GM18498 (cell line): ENCODE data around the gene CHEK2.
"Not testable (repeated sequence)": the region's sequence is repeated elsewhere in the genome, so short reads cannot be mapped to it uniquely, and the experiment has no call there.

Source experiments
- ATAC-seq: cut with Tn5 transposase; IDR thresholded peaks from one replicate; pipeline ENCODE4 v1.9.1; 2021; ENCODE audit warnings: mild to moderate bottlenecking, moderate library complexity; ENCODE audit not compliant: unreplicated experiment

CHEK2 gene

DNA sequence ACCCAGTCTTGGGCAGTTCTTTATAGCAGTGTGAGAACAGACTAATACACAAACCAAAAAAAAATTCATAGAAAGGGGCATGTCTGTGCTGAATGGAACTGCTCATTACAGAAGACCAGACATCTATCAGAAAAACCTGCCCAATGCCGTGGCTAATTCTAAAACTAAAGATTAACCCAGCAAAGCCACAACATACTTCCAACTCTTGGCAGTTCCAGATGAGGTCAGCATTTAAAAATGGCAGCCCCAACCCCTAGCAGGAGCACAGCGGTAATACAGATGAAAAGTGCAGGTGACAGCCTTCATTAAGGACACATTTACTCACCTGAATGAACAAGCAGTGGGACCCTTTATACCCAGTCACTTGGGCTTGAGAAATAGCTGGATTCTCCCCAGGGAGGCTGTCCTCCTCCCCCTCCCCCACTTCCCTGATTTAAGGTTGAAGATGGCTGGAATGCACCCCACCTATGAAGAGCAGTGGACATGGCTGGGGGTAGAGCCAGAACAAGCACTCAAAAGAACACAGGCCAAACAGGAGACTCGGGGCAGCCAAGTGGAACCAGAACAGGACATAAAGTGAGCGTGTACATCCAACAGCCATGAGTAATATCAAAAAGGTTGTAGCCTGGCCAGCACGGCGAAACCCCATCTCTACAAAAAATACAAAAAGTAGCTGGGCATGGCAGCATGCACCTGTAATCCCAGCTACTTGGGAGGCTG, 48.4 kb downstream of the CHEK2 start:
- not testable (repeated sequence) for ATAC-seq

DNA sequence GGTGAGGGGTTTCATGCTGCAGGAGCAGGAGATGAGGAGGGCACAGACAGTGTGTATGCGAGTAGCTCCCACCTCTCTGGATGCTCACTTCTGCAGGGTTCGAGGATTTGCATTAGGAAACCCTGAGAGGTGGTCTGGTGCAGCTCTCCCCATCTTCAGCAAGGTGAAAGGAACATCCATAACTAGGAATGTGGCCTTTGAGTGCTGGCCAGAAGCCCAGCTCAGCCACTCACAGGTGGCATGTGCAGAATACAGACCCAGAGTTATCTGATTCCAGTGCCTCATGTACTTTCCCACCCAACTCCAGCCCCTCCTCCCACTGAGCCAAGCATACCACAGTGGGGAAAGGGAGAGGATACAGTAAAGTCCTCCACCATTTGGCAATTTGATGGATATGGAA, 51.8 kb downstream of the CHEK2 start:
- ATAC-seq: not testable (repeated sequence)

DNA sequence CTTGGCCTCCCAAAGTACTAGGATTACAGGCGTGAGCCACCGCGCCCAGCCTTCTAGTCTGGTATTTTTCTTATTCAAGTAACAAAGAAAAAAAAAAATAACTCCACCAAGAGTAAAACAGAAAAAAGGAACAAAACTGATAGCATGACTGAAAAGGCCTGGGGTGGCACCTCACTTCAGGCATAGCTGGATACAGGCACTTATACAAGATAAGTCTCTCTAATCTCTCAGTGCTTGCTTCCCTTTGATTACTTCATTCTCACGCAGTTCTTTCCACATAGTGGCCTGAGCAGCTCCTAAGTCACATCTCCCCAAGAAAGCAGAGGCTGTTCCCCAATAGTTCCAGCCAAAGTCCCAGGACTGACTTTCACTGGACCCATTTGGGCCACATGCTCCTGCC, 58.7 kb downstream of the CHEK2 start:
- not testable (repeated sequence) for ATAC-seq

DNA sequence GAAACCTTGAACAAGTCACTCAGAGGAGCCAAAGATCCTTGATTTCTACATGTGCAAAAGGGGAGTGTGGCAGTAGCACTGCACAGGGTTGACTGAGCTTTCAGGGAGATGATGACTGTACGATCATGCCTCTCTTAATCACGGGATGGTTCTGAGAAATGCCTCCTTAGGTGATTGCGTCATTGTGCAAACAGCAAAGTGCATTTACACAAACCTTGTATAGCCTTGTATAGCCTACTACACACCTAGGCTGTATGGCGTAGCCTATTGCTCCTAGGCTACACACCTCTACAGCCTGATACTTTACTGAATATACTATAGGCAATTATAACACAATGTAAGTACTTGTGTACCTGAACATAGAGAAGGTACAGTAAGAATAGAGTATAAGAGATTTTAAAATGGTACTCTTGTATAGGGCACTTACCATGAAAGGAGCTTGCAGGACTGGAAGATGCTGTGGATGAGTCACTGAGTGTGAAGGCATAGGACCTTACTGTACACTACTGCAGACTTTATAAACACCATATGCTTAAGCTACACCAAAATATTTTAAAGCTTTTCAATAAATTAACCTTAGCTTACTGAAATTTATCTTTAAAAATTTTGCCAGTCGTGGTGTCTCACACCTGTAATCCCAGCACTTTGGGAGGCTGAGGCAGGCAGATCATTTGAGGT, 60.7 kb downstream of the CHEK2 start:
- not testable (repeated sequence) for ATAC-seq

DNA sequence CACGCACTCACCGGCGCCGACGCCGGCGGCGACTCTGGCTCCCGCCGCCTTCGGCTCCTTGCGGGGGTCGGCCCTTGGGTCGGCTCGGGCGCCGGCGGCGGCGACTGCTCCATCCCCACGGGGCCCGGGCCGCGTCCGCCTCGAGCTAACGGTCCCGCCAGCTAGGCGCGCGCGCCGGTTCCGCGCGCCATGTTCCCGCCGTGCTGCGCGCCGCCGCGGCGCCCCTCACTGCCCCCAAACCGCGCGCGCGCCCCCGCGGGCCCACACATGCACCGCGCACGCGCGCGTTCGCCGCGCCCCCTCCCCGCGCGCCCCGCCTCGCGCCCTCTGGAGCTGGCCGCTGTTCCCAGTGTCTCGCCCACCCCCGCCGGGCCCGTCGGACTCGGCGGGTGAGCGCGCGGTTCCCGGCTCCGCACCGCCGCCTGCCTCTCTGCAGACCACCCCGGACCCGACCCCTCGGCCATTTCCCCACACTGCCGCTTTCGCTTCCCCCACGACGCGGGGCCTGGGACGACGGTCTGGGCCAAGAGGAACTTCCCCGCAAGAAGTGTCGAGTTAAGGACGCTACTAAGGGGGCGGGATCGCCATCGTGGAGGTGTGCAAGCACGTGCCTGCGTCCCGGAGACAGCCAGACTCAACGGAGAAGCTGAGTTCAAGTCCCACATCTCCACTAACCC, 61.9 kb downstream of the CHEK2 start, which contains the start of gene TTC28:
Gene TTC28, minus strand, starts transcription at position 230 of the 677 bp plus-strand sequence. Its CDS starts 117 bp downstream, at position 113.
- not testable (repeated sequence) for ATAC-seq

DNA sequence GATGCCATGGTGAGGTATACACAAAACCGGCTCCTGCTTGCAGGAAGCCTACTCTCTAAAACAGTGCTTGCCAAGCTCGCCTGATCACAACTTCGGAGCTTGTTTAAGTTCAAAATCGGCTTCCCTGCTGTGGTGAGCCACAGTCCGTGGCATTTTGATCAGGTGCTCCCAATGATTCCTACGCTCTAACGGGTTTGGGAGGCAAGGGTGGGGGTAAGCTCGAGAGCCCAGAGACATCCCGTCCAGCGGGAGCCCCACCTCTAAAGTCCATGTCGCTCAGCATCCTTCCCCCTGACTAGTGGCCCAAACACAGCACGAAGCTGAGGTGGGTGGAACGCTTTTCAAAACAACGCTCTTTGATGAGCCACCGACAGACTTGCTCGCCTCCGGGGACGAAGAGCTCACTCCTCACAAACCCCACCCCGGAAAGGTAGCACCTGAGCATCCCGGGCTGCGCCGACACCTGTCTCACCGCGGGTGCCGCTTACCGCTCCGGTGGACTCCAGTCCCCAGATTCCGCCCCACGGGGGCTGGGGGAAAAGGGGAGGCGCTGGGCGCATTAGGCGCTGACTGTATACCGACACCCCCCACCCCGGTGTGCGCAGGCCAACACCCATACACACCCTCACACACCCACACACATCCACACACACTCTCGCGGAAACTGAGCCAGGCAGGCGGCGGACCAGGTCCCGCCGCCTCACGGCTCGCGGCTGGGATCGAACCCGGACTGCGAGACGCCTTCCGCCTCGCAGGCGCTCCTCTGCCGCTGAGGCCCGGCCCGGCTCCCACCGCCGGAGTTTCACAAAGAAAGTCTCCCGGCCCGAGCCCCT, 62.6 kb downstream of the CHEK2 start:
- not testable (repeated sequence) for ATAC-seq

DNA sequence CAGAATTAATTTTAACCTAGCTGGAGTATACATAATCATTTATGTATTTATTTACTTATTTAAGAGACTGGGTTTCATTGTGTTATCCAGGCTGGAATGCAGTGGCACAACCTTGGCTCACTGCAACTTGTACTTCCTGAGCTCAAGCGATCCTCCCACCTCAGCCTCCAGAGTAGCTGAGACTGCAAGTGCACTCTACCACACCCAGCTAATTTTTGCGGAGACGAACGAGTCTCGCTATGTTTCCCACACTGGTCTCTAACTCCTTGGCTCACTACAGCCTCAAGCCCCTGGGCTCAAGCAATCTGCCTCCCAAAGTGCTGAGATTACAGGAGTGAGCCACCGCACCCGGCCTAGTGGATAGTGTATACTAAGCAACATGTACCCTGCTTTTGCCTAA, 63.5 kb downstream of the CHEK2 start:
- ATAC-seq: not testable (repeated sequence)

DNA sequence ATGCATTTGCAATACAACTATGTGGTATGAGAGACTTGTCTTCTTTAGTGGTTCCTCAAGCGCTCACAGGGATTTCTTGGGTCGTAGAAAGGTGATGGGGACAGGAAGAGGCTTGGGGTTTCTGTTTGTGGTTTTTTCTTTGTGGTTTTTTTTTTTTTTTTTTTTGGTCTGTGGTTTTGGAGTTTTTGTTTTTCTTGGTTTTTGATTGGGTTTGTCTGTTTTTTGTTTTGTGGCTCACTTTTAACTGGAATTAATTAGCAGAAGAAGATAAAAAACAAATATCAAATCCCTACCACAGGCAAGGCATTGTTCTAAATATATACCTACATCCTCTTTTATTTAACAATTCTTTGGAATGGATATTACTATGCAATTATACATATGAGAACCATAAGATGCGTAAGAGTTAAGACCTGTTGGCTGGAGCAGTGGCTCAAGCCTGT, 67.5 kb downstream of the CHEK2 start:
- no peak for ATAC-seq

DNA sequence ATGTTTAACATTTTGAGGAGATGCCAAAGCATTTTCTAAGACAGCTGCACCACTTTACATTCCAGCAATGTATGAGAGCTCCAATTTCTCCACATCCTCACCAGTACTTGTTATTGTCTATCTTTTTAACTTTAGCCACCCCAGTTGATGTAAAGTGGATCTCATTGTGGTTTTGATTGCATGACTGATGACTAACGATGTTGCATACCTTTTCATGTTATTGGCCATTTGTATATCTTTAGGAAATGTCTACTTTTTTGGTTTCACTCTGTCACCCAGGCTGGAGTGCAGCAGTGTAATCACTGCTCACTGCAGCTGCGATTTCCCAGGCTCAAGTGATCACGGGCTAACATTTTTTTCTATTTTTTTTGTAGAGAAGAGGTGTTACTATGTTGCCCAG, 70.9 kb downstream of the CHEK2 start:
- ATAC-seq: no peak

DNA sequence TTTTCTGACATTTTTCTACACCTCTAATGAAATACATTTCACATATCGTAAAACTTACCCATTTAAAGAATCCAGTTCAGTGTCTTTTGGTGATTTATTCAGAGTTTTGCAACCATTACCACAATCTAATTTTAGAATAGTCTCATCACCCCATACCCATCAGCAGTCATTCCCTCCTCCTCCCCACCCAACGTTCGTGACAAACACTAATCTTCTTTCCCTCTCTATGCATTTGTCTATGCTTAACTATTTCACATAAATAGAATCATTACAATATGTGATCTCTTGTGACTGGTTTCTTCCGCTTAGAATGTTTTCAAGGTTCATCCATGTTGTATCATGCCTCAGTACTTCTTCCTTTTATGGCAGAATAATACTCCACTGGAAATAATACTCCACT, 71.5 kb downstream of the CHEK2 start:
- no peak for ATAC-seq

DNA sequence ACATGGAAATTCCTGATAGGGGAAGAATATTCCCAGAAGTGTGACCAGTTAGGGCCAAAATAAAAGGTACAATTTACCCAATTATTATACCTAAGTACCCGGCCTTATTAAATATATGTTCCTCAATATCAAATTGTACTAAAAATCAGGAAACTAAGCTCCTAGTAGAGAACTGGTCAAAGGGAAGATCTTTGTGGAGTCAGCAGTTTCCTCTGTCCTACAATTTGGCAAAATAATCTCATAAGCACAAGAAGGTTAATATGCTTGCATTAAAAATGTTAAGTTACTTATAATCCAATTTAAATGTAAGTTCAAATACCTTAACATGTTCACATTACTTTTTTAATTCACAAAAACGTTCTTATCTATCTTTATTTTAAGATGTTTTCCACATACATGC, 72.2 kb downstream of the CHEK2 start:
- ATAC-seq: no peak

DNA sequence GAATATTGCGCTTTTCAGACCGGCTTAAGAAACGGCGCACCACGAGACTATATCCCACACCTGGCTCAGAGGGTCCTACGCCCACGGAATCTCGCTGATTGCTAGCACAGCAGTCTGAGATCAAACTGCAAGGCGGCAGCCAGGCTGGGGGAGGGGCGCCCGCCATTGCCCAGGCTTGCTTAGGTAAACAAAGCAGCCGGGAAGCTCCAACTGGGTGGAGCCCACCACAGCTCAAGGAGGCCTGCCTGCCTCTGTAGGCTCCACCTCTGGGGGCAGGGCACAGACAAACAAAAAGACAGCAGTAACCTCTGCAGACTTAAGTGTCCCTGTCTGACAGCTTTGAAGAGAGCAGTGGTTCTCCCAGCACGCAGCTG, 78.1 kb downstream of the CHEK2 start:
- not testable (repeated sequence) for ATAC-seq

DNA sequence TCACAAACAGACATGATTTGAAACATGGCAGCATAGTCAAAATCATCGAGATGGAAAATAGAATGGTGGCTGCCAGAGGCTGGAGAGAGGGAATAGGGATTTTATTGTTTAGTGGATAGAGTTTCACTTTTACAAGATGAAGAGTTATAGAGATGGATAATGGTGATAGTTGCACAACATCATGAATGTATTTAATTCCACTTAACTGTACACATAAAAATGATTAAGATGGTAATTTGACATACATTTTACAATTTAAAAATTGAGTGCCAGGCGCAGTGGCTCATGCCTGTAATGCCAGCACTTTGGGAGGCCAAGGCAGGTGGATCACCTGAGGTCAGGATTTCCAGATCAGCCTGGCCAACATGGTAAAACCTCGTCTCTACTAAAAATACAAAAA, 83.2 kb downstream of the CHEK2 start:
- ATAC-seq: no peak

DNA sequence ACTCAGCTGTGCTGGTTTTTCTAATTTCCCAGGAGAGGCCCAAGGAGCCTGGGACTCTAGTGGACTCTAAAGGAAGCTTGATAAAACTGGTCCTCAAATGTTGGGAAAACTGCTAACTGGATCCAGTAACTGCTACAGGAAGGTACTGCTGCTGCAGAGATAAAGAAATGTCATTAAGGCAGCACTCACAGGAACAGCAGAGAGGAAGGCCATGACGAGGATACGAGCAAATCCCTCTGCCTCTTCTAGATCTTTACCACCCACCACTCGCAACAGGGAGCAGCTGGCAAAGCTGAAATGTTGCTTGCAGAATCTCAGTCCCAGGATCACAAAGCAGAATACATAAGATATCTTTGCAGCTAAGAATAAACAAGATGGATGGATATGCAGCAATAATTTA, 85.4 kb downstream of the CHEK2 start:
- no peak for ATAC-seq

DNA sequence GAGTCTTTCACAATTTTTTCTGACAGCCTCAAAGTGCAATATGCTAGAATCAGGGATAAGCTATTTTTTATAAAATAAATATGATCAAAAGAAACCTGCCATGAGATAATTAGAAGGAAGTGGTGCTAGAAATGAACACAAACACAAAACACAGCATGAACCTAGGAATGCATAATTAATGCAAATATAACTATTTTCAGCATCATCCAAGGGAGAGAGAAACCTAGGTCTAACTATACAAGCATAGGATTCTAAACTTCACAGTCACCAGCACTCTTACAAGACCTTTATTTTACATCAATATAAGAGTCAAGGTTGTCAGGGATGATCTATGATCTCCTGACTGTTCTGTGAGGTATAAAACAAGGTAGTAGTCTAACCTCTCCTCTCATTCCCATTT, 91.2 kb downstream of the CHEK2 start:
- no peak for ATAC-seq

DNA sequence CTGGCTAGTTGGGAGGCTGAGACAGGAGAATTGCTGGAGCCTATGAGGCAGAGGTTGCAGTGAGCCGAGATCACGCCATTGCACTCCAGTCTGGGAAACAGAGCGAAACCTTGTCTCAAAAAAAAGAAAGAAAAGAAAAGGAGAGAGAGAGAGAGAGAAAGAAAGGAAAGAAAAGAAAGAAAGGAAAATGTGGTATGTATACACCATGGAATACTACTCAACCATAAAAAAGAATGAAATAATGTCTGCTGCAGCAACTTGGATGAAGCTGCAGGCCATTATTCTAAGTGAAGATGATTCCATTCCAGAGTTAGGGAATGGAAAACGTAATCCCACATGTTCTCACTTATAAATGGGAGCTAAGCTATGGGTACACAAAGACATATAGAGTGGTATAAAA, 92.8 kb downstream of the CHEK2 start:
- no peak for ATAC-seq

DNA sequence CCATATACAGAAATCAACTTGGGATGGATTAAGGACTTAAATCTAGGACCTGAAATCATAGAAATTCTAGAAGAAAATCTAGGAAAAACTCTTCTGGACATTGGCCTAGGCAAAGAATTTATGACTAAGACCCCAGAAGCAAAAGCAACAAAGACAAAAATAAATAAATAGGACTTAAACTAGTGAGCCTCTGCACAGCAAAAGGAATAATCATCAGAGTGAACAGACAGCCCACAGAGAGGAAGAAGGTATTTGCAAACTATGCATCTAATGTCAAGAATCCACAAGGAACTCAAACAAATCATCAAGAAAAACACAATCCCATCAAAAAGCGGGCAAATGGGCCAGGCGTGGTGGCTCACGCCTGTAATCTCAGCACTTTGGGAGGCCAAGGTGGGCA, 94.4 kb downstream of the CHEK2 start:
- no peak for ATAC-seq

DNA sequence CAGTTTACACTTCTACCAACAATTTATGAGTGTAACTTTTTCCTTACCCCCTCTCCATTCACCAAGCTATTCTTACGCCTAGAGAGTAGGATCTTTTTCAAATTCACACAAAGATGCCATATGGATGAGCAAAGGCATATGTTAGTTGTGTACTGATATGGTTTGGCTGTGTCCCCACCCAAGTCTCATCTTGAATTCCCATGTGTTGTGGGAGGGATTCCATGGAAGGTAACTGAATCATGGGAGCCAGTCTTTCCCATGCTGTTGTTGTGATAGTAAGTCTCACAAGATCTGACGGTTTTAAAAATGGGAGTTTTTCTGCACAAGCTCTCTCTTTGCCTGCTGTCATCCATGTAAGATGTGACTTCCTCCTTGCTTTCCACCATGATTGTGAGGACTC, 102.3 kb downstream of the CHEK2 start:
- no peak for ATAC-seq
